DND-41 (cell line): ENCODE data around the gene PROB1.
A peak's percentile ranks its signal among the peaks of the same experiment; 100 is the strongest.

Experiments
- ATAC-seq: fragments of 200-7000 bp; cut with Tn5 transposase; 3 replicates; pipeline ENCODE4 v1.9.1; 2021; ENCODE audit warnings: low read depth; ENCODE audit not compliant: insufficient read depth
- DNase-seq: peaks from one replicate; pipeline ENCODE4 v3.0.0-alpha.2; 2020
- H2AFZ ChIP-seq: 2 replicates; pipeline ENCODE4 v1.6.0; 2012; ENCODE audit warnings: low read depth, low read length
- H3K27ac ChIP-seq: 2 replicates; pipeline ENCODE4 v1.5.1; 2012; ENCODE audit warnings: low read length, inconsistent platforms
- H3K27me3 ChIP-seq: fragments of 200-600 bp; sonication (generic); 2 replicates; pipeline ENCODE4 v1.6.0; 2012; ENCODE audit warnings: low read length, mild to moderate bottlenecking, inconsistent platforms; ENCODE audit not compliant: insufficient read depth, poor library complexity
- H3K36me3 ChIP-seq: 2 replicates; pipeline ENCODE4 v1.5.1; 2012; ENCODE audit warnings: low read length, inconsistent platforms; ENCODE audit not compliant: insufficient read depth
- H3K4me1 ChIP-seq: 2 replicates; pipeline ENCODE4 v1.5.1; 2012; ENCODE audit warnings: mild to moderate bottlenecking, low read length; ENCODE audit not compliant: insufficient read depth
- H3K4me2 ChIP-seq: 2 replicates; pipeline ENCODE4 v1.6.0; 2012; ENCODE audit warnings: mild to moderate bottlenecking, moderate library complexity, low read length, inconsistent platforms; ENCODE audit not compliant: insufficient read depth
- H3K4me3 ChIP-seq, 2 experiments: fragments of 200-600 bp in 1 of 2; shearing (Covaris generic) in 1 of 2; 2 replicates each; pipeline ENCODE4 v1.5.1; 2012 to 2016; ENCODE audit warnings: inconsistent platforms in 2 of 2, low read length in 2 of 2, mild to moderate bottlenecking in 2 of 2, low read depth in 1 of 2, moderate library complexity in 1 of 2
- H3K79me2 ChIP-seq: 2 replicates; pipeline ENCODE4 v1.6.0; 2012; ENCODE audit warnings: low read length, inconsistent platforms; ENCODE audit not compliant: insufficient read depth
- H3K9ac ChIP-seq: 2 replicates; pipeline ENCODE4 v1.6.0; 2012; ENCODE audit warnings: low read depth, mild to moderate bottlenecking, inconsistent platforms, low read length, moderate library complexity
- H3K9me3 ChIP-seq: 2 replicates; pipeline ENCODE4 v1.5.1; 2012; ENCODE audit warnings: low read length, moderate library complexity, mild to moderate bottlenecking, inconsistent platforms; ENCODE audit not compliant: insufficient read depth, severe bottlenecking
- H4K20me1 ChIP-seq: 2 replicates; pipeline ENCODE4 v1.6.0; 2012; ENCODE audit warnings: low read length; ENCODE audit not compliant: insufficient read depth
- EZH2 ChIP-seq: IDR thresholded peaks from 3 replicates; pipeline ENCODE4 v1.6.1; 2012; ENCODE audit warnings: borderline replicate concordance, low read depth, mild to moderate bottlenecking, moderate library complexity, low read length, inconsistent platforms; ENCODE audit not compliant: severe bottlenecking
- TF ChIP-seq, protein P1 (sequence below): IDR thresholded peaks from 2 replicates; pipeline ENCODE4 v1.5.1; 2012; ENCODE audit warnings: borderline replicate concordance, low read length, moderate library complexity, mild to moderate bottlenecking; ENCODE audit not compliant: poor library complexity, severe bottlenecking; ENCODE audit errors: extremely low read depth

The PROB1 gene

DNA sequence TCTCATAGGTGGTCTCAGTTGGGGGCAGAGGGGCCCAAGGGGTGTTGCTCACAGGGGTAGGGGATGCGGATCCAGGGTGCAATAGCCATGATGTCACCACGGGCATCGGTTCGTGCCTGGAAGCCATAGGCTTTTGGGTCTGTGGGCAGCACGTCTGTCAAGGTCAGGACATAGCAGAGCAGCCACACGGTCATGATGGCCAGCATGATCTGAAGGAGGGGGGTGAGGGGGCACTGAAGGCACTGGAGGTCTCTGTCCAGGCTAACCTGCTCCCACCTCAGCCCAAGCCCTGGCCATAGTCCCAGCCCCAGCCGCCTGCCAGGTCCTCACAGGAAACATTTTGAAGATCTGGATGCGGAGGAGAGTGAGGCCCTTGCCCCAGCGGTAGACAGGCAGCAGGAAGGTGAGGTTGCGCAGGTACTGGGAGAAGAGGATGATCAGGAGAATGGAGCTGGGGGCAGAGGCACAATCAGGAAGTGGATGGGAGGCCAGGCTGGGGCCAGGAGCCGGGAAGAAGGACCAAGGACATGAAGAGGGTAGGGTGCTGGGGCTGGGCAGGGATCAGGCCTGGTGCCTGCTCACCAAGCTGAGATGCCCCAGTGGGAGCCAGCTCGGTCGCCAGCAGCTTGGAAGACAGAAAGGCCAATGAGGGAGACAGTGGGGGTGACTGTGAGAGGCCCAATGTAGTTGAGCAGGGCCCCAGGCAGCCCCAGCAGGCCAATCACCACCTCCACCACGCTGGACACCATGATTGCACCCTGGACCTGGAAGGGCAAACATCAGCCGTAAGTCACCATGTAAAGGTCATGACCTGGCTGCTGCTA lies 15.1 kb downstream of the PROB1 start:
- peaks cover 26% of the 10 kb centered on the region for H3K36me3 ChIP-seq
- H3K4me3 ChIP-seq = no peak overlapping the region
- peak overlapping the region; percentile 6 for H3K27ac ChIP-seq
- H3K4me1 ChIP-seq = peaks cover 17% of the 10 kb centered on the region
- H3K9ac ChIP-seq = no peak overlapping the region
- no peaks in the 10 kb centered on the region for H3K27me3 ChIP-seq
- ATAC-seq = no peak
- no peak for TF ChIP-seq EZH2
- TF ChIP-seq, protein P1, sequence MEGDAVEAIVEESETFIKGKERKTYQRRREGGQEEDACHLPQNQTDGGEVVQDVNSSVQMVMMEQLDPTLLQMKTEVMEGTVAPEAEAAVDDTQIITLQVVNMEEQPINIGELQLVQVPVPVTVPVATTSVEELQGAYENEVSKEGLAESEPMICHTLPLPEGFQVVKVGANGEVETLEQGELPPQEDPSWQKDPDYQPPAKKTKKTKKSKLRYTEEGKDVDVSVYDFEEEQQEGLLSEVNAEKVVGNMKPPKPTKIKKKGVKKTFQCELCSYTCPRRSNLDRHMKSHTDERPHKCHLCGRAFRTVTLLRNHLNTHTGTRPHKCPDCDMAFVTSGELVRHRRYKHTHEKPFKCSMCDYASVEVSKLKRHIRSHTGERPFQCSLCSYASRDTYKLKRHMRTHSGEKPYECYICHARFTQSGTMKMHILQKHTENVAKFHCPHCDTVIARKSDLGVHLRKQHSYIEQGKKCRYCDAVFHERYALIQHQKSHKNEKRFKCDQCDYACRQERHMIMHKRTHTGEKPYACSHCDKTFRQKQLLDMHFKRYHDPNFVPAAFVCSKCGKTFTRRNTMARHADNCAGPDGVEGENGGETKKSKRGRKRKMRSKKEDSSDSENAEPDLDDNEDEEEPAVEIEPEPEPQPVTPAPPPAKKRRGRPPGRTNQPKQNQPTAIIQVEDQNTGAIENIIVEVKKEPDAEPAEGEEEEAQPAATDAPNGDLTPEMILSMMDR = no peak
- peaks cover 6% of the 10 kb centered on the region for H3K79me2 ChIP-seq
- no peaks in the 10 kb centered on the region for H3K9me3 ChIP-seq
- H3K4me2 ChIP-seq = no peak overlapping the region
- peaks cover 7% of the 10 kb centered on the region for H4K20me1 ChIP-seq
- no peak overlapping the region for H2AFZ ChIP-seq
- no peak for DNase-seq

DNA sequence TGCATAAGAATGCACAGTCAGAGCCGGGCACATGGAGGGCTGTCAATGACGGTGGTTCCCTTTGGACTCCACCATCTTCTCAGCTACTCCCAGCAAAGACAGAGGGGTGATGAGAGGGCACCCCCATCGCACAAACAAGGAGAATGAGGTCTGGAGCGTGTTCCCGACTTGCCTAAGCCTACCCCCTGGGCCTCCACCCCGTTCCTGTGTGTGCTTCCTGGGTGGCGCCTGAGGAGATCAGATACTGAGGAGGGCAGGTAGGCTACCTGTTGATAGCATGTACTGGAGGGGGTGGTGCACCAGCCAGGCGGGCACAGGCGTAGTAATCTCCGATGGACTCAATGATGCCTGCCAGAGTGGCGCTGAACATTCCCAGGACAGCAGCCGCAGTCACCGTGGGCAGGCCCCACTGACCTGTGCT lies 16.0 kb downstream of the PROB1 start:
- DNase-seq = no peak
- no peaks in the 10 kb centered on the region for H3K27me3 ChIP-seq
- no peak overlapping the region for H3K9ac ChIP-seq
- H2AFZ ChIP-seq = no peak overlapping the region
- no peak for ATAC-seq
- peaks cover 31% of the 10 kb centered on the region for H3K36me3 ChIP-seq
- no peaks in the 10 kb centered on the region for H3K9me3 ChIP-seq
- H3K4me3 ChIP-seq = no peak overlapping the region
- no peak overlapping the region for H3K4me2 ChIP-seq
- no peaks in the 10 kb centered on the region; the same call in 1 of the 2 replicates for H4K20me1 ChIP-seq
- TF ChIP-seq, protein P1 = no peak
- no peak for TF ChIP-seq EZH2
- peak overlapping the region; percentile 6 for H3K27ac ChIP-seq
- H3K79me2 ChIP-seq = no peaks in the 10 kb centered on the region; the same call in 1 of the 2 replicates
- H3K4me1 ChIP-seq = peaks cover 8% of the 10 kb centered on the region

DNA sequence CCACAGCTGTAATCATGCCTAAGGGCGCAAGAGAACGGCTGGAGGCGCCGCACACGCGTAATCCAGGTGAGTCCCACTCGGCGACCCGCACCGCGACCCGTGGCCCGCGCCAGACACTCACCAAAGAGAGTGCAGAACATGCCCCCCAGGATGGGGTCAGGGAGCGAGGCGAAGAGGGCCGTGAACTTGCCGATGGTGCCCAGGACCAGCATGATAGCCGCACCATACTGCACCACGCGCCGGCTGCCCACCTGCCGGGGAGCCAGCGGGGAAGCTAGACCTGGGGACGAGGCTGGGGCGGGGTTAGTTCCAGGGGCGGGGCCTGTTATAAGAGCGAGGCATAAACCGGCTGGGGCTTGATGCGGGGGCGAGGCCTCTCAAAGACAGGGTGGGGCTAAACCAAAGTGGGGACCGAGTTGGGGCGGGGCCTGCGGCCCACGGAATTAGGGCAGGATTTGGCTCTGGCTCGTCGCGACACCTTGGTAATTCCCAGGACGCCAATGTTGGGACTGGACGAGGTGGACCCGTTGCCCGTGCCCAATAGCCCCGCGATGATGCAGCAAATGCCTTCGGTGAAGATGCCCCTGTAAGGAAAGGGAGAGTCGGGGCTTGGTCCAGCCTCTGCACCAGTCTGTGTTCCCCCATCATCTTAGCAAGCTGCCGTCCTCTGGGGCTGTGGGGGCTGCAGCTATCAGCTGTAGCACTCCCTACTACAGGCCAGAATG lies 16.6 kb downstream of the PROB1 start:
- Histone ChIP-seq H3K36me3 (peaks cover 38% of the 10 kb centered on the region), H3K4me2 (no peak overlapping the region), H3K27me3 (no peaks in the 10 kb centered on the region), H3K9ac (no peak overlapping the region), H3K27ac (0 out of 2 replicates have a peak overlapping the region, but pooled peaks have one; percentile 6), H2AFZ (no peak overlapping the region), H3K4me1 (peaks cover 1% of the 10 kb centered on the region; the same call in 1 of the 2 replicates), H4K20me1 (peaks cover 4% of the 10 kb centered on the region; the same call in 1 of the 2 replicates), H3K9me3 (no peaks in the 10 kb centered on the region), H3K79me2 (no peaks in the 10 kb centered on the region), H3K4me3 (no peak overlapping the region)
- ATAC-seq = no peak
- no peak for TF ChIP-seq EZH2
- TF ChIP-seq, protein P1 = no peak
- DNase-seq = no peak
